HG03280 (cell line): Measurements from ENCODE around the gene CDCA7L.

Experiments used
- ATAC-seq: cut with Tn5 transposase; IDR thresholded peaks from one replicate; pipeline ENCODE4 v1.9.1; 2021; ENCODE audit warnings: mild to moderate bottlenecking, moderate library complexity; ENCODE audit not compliant: unreplicated experiment

CDCA7L gene

GRCh38 chr7:21945454-21946221, at the start of gene CDCA7L:
Gene CDCA7L (minus strand): TSS chr7:21945899. CDS start chr7:21945804, 95 bp downstream.
- peak; percentile 84 for ATAC-seq

GRCh38 chr7:21986096-21986495, 40.4 kb upstream of the CDCA7L start:
- no peak for ATAC-seq

- ATAC-seq = no peak
Measured at GRCh38 chr7:21984042-21984441, 38.3 kb upstream of the CDCA7L start.

GRCh38 chr7:21983056-21983455, 37.4 kb upstream of the CDCA7L start:
- ATAC-seq = no peak

- no peak for ATAC-seq
Measured at GRCh38 chr7:21981524-21981923, 35.8 kb upstream of the CDCA7L start.

- no peak for ATAC-seq
Measured at GRCh38 chr7:21980926-21981500, 35.3 kb upstream of the CDCA7L start.

GRCh38 chr7:21972397-21972784, 26.7 kb upstream of the CDCA7L start:
- ATAC-seq = no peak

GRCh38 chr7:21971780-21972396, 26.2 kb upstream of the CDCA7L start:
- no peak for ATAC-seq

- no peak for ATAC-seq
Measured at GRCh38 chr7:21969822-21970221, 24.1 kb upstream of the CDCA7L start.

GRCh38 chr7:21967598-21968003, 21.9 kb upstream of the CDCA7L start:
- ATAC-seq = no peak

- ATAC-seq = peak; percentile 88
Measured at GRCh38 chr7:21966271-21966670, 20.6 kb upstream of the CDCA7L start.

GRCh38 chr7:21965291-21965690, 19.6 kb upstream of the CDCA7L start:
- no peak for ATAC-seq

GRCh38 chr7:21962677-21963076, 17.0 kb upstream of the CDCA7L start:
- no peak for ATAC-seq

GRCh38 chr7:21960922-21961321, 15.2 kb upstream of the CDCA7L start:
- ATAC-seq = no peak

- no peak for ATAC-seq
Measured at GRCh38 chr7:21959387-21959776, 13.7 kb upstream of the CDCA7L start.

- ATAC-seq = no peak
Measured at GRCh38 chr7:21953781-21954180, 8.1 kb upstream of the CDCA7L start.

GRCh38 chr7:21948887-21949540, 3.3 kb upstream of the CDCA7L start:
- no peak for ATAC-seq

- ATAC-seq = no peak
Measured at GRCh38 chr7:21948364-21948763, 2.7 kb upstream of the CDCA7L start.

GRCh38 chr7:21947946-21948345, 2.2 kb upstream of the CDCA7L start:
- ATAC-seq = no peak

- no peak for ATAC-seq
Measured at GRCh38 chr7:21947056-21947455, 1.4 kb upstream of the CDCA7L start.

GRCh38 chr7:21946222-21946709, 567 bp upstream of the CDCA7L start:
- no peak for ATAC-seq
